Heart left ventricle (tissue), 13 donors: ENCODE data around the gene MT1A.

Experiments used
- POLR2A ChIP-seq, 2 donors: fragments of 450-650 bp; IDR thresholded peaks; one replicate each; pipeline ENCODE4 v1.6.1; 2017; ENCODE audit warnings: antibody characterized with exemption in 2 of 2, mild to moderate bottlenecking in 2 of 2, moderate library complexity in 2 of 2
- TF ChIP-seq, protein P1 (sequence below), 12 donors: fragments of 200-600 bp; sonication (generic) in 4 of 12; IDR thresholded peaks; one replicate each; pipeline versions ENCODE4 v1.5.0 to v1.8.0; 2018 to 2022; ENCODE audit warnings: antibody characterized with exemption in 12 of 12, mild to moderate bottlenecking in 5 of 12
- donor health status: ischemic (EF 13 %, LVEDD 7.1; RV severe dilation, severe dysfunction).
- donor health status: DM: no; HTN: yes; CAD: no.
- donor health status: DM: no; HTN: no; CAD: no.
- donor health status: ischemic (EF 25% LVEDD 6.9; RV normal size, moderate dysfunction).
- donor health status: ischemic (EF 25% LVEDD 5.7; RV mildly dilated, moderate dysfunction).
- donor health status: ischemic (EF 35%, LVEDD 5.7; RV mildly dilated, moderate dysfunction).
- donor health status: nonischemic (EF 11% LVEDD 7.7; RV severe dilation, severe dysfunction).
- donor health status: DM: yes; HTN: yes; CAD: no.
- donor health status: PGD.
- donor health status: ischemic (EF 29% LVEDD 5.4; RV normal size, mild dysfunction).
- donor health status: nonischemic (EF 23%, LVEDD 6.1; RV moderate dilation, normal function).

DNA sequence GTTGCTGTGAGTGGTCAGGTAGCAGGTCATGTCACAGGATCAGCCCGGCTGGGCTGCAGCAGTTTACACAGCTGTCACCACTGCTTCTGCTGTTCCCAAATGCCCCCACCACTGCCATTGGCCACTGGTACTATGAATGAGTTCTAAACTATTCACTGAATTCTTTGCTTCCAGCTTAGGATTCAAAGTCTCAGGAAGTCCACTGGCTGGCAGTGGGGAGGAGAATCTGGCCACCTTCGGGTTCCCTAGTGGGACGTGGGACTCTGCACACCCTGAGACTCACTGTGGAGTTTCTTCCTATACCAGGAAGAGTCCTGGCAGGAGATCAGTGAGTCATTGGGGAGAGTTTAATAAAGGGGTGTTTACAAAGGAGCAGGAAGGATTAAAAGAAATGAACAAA lies 50.7 kb downstream of the MT1A start:
- TF ChIP-seq, protein P1, sequence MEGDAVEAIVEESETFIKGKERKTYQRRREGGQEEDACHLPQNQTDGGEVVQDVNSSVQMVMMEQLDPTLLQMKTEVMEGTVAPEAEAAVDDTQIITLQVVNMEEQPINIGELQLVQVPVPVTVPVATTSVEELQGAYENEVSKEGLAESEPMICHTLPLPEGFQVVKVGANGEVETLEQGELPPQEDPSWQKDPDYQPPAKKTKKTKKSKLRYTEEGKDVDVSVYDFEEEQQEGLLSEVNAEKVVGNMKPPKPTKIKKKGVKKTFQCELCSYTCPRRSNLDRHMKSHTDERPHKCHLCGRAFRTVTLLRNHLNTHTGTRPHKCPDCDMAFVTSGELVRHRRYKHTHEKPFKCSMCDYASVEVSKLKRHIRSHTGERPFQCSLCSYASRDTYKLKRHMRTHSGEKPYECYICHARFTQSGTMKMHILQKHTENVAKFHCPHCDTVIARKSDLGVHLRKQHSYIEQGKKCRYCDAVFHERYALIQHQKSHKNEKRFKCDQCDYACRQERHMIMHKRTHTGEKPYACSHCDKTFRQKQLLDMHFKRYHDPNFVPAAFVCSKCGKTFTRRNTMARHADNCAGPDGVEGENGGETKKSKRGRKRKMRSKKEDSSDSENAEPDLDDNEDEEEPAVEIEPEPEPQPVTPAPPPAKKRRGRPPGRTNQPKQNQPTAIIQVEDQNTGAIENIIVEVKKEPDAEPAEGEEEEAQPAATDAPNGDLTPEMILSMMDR (IDR thresholded peaks at IDR 0.05): no peak
- no peak for TF ChIP-seq POLR2A (IDR thresholded peaks at IDR 0.05)
